ELF-1 (cell line): ENCODE data around the gene TOP3B.
"Not testable (repeated sequence)": the region's sequence is repeated elsewhere in the genome, so short reads cannot be mapped to it uniquely, and the experiment has no call there.

Experiments used
- DNase-seq: peaks from one replicate; pipeline ENCODE4 v3.0.0-alpha.2; 2016; ENCODE audit warnings: low read depth, low spot score

The TOP3B gene

DNA sequence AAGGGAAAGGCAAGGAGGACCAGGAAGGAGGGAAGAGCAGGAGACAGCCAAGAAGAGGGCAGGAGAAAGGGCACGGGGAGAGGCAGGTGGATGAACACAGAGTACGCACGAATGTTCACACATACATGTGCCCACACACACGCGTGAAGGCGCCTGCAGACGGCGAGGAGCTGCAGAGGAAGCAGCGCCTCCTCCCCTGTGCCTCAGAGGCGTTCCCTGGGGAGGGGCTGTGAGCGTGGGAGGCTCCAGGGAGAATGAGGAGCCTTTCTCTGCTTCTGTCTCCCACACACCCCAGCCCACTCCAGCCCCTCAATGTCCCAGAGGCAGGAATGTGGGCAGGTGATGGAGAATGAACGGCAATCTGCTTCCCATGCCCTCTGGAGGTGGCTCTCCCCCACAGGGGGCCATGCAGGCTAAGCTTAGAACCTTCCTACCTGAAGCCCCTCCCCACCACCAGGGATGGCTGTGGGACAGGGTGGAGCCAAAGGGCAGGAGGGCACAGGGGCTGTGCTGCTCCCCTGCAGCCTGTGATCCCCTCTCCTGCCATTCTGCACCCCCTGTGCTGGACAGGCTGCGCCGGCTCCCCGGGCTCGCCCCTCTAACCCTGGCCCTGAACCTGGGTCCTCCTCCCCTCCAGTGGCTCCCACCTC is 55.3 kb downstream of the TOP3B start:
- no peak for DNase-seq

DNA sequence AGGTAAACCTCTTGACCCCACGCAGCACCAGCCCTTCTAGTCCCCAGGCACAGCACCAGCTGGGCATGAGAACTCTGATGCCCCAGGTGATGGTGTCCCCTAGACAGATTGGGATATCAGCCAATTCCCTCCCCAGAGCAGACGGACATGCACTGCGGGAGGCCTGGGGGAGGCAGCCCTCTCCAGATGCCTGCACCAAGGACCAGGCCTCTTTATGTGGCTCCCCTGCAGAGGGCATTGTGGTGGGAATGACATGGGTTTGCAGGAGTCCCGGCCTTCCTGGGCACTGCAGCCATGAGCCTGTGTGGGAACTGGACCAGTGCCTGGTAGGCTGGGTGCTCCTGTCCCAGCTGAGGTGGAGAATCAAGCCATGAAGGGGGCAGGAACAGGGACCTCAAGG is 55.9 kb downstream of the TOP3B start:
- no peak for DNase-seq

DNA sequence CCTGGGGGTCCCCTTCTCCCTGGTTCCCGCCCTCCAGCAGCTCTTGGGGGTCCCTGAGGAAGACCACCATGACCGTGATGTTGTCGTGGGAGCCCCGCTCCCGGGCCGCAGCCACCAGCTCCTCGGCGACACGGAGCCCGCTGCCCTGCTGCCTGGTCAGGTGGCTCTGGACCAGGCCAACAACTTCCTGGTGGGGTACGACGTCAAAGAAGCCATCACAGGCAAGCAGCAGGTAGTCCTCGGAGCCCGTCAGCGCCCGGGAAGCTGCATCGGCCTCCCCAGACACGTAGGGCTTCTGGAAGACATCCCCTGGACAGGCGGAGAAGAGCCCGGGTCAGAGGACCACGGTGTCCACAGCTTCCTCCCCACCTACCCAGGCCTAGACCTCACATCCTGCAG is 59.4 kb downstream of the TOP3B start:
- no peak for DNase-seq

DNA sequence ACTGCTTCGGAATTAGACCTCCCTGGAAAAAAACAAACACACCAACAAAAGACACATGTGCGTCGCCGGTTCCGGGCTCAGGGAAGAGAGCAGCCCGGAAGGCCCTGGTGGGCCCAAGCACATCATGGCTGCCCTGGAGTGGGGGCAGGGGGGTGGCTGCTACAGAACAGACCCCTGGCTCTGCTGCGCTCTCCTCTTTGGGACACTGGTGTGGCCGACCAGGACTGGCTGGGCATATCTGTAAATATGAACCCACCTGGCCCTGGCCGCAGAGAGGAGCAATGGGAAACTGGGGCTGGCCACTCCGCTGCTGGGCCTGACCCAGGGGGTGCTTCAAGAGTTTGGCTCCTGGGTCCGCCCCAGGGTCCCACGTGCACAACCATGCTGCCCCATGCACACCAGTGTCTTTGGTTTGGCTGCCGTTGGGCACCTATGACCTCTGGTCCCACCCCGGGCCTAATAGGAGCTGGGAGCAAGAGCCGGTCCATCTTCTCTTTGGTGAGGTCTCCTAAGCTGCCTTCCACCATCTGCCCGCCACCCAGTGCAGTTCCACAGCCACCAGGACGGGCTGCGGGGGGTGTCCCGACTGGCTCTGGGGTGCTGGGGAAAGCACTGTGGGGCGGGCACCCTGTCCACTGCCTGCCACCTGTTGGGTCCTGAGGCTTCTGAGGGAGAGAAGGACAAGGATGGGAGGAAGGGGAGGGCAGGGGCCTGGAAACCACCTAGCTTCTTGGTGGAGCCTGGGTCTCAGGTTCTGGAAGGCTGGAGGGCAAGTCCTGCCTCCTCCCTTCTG is 60.0 kb downstream of the TOP3B start:
- no peak for DNase-seq

DNA sequence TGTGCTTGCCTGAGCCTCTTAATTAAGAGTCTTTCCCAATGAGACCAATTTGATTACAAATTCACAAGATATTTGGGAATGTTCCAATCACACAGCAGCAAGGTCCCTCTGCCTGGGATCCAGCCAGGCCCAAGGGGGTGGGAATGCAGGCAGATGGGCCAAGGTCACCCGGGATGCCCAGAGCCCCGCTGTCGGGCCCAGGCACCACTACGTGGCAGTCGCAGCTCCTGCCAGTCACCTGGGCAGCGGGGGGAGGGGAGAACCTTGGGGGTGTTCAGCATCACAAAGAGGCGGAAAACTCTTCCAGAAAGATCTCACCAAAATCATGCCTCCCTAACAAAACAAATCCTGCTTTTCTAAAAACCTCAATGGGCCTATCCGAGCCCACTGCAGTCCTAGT is 60.9 kb downstream of the TOP3B start:
- no peak for DNase-seq

DNA sequence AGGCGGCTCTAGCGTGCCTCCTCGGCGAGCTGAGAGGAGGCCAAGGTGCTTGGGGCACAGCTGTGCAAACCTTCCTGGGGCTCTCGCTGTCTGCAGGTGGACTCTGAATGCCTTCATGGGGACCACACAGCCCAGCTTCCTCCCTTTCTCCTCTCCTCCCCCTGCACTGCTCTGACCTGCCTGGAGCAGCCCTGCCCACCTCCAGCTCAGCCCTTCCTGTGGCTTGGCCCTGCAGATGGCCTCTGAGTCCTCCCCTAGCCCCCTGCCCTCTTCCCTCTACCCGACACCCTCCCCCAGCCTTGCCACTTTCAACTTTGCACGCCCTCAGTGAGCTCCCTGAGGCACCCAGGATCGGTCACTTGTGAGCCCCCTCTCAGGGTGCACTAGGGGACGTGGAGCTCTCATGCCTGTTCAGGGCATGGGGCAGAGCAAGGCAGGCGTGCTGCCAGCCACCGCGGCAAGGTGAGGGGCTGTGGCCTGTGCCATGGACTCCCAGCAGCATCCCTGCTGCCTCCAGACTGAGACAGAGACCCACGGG is 61.3 kb downstream of the TOP3B start:
- no peak for DNase-seq

DNA sequence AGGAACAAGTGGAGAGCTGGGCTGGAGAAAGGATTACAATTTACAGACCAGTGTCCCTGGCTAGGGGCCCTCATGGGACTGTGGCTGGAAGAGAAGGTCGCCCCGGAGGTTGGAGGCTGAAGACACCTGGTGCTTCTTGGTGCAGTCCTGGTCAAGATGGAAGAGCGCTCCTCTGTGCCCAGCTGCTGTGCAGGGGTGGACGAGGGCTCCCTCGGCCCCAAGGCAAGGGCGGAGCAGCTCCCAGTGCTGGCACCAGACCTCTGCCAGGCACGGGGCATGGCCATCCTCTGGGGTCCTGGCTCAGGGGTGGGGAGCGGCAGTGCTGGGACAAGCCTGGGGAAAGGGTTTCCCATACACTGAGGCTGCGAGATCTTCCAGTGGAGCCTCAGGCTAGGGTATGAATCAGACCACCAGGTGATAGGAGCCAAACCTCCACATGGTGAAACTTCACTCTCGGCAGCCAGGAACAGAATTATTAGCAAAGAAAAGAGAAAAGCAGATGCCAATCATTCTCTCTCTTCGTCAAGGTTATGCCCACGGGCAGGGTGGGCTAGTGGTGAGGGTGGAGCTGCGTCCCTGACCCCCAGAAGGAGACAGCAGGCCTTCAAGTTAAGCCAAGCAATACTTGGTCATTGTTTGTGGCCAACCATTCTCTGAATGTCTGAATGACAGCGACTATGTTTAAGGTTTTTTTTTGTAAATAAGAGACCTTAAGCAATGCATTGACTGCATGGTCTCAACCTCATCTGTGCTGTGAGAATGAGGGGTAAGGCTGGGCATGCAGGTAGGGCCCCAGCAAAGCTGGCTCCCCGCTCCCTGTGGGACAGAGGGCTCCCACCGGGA is 62.0 kb downstream of the TOP3B start:
- DNase-seq, result no peak

DNA sequence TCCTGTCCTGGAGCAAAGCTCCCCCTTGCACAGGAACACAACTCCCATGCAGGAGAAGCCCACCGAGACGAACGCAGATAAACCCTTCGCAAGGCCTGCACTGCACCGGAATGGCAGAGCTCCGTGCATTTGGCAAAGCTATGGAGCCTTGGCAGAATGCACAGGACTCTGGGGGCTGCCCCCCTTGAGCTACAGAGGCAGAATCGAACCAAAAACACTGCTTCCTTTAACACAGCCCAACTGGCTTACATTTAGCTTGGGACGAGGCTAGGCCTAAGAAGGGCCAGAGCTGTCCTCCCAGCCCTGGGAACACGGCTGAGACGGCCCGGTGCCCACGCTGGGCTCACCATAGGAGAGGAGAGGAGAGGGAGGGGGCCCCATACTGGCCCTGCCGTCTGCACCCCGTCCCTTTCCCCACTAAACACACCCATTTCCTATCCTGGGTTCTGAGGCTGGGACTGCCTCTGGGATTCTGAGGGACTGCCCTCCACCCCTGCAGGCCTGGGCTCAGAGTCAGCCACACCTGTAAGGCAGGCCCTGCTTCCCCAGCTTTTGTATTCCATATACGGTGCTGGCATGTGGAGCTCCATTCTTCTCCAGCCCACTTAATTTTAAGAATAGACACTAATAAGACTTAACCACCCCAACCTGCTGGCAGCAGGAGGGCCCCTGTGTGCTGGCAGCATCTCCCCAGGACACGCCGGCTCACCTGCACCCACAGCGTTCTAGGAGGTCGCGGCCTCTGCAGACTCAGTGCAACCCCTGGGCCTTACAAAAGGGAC is 62.9 kb downstream of the TOP3B start:
- DNase-seq, result no peak

DNA sequence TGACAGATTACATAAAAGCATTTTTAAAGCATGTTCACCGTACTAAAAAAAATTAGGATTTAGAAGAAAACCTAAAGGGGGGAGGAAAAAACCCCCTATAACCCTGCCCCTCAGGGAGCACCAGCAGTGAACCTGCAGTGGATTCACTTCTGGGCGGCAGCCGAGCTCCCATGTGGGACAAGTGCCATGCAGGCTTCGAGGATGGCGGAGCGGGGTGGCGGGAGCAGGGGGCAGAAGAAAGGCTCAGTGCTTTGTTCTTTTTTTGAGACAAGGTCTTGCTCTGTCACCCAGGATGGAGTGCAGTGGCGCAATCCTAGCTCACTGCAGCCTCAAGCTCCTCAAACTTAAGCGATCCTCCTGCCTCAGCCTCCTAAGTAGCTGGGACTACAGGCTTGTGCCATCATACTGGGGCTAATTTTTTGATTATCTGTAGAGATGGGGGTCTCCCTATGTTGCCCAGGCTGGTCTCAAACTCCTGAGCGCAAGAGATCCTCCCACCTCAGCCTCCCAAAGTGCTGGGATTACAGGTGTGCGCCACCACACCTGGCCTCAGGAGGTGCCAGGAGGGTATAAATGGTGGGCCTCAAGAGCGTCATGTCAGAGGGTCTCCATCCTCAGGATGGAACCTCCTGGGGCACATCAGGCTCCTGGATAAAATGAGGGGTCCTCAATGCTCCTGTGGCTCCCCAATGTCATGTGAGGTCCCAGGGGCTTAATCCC is 64.0 kb downstream of the TOP3B start:
- no peak for DNase-seq

DNA sequence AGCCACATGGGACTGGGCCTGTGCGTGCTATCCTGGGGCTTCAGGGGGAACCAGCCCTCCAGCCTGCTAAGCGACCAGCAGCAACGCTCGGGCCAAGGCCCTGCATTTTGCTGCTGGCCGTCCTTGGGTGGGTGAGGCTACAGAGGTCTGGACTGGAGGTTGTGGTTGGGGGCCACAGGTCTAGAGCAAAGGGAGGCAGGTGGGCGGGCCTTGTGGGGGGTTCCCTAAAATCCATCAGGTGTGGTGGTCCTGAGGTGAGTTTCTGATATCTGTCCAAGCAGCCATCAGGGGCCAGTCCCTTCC is 64.7 kb downstream of the TOP3B start:
- no peak for DNase-seq

DNA sequence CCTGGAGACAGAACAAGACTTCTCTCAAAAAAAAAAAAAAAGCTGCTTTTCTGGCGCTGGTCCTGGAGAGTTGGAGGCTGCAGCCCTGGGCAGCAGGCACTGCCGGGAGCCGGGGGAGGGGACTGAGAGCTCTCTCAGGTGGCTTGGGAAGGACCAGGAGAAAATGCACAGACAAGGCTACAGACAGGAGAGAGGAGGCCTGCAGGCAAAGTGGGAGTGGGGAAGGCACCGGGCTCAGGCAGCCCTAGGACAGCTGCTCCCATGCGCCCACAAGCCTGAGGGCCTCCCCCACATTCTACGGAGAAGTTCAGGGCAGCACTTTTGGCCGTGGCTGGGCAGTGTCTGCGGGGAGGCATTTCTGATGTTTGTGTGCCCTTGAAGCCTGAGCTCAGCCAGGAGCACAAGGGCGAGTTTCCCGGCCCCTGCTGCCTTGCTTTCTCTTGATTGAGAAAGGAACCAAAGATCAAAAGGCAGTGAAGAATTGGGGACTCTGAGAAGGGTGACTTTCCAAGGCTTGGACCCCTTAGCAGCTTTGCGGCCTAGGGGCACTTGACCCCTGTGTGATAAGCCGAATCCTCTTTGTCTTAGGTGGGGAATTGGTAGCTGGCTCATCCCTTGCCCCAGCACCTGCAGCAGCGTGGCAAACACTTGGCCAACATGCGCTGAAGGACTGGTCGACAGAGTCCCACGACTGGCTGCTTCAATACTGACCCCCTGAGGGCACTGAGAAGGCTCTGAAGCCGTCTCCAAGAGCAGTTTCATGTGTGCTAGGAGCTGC is 65.2 kb downstream of the TOP3B start:
- peak; percentile 66 for DNase-seq

DNA sequence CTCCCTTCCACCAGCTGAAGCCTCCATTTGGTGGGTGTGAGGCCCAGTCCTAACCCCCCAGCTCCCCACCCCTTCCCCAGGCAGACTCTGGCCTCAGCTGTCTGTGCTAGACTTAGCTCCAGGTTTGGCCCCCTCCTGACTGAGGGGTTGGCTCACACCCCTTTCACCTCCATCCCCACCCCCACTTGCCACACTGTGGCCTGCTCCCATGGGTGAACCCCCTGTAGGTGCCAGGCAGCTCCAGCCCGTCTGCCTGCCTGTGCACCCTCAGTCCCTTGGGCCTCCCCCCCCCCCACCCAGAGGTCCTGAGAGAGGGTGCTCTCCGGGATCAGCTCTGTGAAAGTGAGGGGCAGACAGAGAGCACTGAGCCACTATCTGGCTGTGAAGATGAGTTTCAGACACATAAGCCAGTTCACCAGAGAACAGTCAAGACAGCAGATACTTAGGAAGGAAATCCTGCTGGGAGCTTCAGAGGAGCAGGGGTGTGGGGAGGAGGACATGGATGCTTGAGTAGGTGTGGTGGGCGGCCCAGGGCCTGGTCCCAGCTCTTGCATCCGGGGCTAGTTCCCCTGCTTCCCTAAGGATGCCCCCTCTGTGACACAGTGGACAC is 66.2 kb downstream of the TOP3B start:
- DNase-seq, result no peak

DNA sequence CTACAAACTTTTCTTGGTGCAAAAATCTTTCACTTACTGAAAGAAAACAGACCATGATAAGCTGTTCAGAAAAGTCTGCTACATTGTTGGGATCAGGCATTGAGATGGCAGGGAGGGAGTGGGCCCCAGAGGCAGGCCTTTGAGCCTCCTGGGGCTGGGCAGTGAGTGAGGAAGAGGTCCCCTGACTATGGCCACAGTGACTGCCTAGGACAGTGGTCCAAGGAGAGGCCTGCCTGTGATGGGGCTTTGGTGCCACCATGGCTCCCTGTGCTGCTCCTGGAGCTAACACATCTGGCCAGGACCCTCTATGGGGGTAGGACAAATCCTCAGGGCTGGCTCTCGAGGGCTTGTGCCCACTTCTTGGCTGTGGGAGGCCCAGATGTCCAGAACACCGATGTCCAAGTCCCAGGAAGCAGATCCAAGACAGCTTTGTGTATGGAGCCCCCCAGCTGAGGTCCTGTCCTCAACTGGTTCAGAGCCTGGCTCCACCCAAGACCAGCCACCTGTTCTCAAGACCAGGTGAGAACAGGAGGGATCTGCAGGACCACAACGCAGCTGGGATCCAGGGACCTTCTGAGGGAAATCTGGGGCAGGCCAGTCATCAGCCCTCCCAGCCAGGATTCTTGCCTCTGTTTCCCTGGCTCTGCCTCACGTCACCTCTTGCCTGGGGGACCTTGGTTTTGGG is 66.8 kb downstream of the TOP3B start:
- no peak for DNase-seq

DNA sequence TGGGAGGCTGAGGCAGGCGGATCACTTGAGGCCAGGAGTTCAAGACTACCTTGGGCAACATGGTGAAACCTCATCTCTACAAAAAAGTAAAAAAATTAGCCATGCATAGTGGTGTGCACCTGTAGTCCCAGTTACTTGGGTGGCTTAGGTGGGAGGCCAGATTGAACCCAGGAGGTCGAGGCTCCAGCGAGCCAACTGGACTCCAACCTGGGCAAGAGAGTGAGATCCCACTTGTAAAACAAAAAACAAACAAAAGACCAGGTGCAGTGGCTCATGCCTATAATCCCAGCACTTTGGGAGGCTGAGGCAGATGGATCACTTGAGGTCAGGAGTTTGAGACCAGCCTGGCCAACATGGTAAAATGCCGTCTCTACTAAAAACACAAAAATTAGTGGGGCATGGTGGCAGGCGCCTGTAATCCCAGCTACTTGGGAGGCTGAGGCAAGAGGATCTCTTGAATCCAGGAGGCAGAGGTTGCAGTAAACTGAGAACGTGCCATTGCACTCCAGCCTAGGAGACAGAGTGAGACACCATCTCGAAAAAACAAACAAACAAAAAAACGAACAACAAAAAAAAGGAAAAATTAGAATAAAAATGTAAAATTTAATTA is 68.4 kb downstream of the TOP3B start:
- DNase-seq, result not testable (repeated sequence)

DNA sequence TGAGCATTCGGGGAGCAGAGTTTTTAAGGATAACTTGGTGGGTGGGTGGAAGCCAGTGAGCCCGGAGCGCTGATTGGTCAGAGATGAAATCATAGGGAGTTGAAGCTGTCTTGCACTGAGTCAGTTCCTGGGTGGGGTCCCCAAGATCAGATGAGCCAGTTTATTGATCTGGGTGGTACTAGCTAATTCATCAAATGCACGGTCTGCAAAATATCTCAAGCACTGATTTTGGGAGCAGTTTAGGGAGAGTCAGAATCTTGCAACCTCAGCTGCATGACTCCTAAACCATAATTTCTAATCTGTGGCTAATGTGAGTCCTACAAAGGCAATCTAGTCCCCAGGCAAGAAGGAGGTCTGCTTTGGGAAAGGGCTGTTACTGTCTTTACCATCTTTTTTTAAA is 72.2 kb downstream of the TOP3B start:
- not testable (repeated sequence) for DNase-seq

DNA sequence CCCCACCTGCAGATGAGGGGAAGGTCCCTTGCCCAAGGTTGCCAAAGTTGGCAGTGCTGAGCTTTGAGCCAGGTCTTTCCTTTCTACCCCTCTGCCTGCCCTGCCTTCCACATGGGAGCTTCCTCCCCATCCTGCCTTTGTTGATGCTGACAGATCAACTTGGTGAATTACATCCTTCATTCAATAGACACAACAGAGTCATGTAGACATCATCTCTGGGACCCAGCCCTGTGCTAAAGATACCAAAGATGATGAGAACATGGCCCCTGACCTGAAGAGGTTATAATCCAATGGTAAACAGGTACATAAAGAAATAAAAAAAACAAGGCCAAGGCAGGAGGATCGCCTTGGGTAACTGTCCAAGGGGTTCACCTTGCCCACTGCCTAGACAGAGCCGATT is 72.7 kb downstream of the TOP3B start:
- DNase-seq, result no peak

DNA sequence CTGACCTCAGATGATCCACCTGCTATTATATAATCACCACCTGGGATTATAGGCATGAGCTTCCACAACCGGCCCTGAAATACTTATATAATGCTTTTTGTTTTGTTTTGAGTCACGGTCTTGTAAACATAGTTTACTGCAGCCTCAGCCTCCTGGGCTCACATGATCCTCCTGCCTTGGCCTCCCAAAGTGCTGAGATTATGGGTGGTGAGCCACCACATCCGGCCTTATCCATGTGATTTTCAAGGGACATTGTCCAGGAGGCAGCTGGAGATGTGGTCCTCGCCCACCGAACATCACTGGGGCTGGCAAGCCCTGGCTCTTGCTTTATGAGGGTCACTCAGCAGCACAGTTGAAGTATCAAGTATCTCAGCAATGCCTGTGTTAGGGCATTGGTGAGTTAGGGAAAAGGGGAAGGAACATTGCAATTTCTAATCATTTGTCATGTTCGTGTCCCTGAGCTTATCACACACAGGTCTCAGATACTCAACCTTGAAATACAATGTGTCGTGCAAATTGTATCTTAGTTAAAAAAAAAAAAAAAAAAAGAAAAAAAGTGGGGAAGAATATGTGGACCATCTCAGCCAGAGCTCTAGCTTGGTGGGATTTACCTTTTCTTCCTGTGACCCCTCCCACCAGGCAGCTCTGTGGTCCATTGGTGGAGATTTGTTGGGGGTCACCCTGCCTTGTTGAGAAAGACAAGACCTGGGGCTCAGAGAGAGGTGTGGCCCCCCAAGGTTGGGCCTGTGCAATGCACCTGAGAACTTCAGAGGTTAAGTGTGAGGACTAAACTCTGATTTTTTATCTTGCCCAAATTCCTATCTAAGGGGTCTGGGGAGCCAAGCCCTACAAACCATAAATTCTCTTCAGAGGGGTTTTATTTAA is 74.7 kb downstream of the TOP3B start:
- DNase-seq, result no peak
